ENCODE measurements around the gene CHAC1.

The CHAC1 gene

GRCh38 chr15:40957041-40957555, 3.8 kb downstream of the CHAC1 start:
- no peak for TF ChIP-seq CTCF (IDR thresholded peaks at IDR 0.05; ENCODE audit: borderline replicate concordance, control extremely low read depth, extremely low read depth, insufficient read depth, missing control alignments)
- no peak for DNase-seq (ENCODE audit: low spot score)
- in situ Hi-C loops (cut with MboI; ENCODE audit: low sequenced_read_pairs, unreplicated experiment): no loop called here

DNA sequence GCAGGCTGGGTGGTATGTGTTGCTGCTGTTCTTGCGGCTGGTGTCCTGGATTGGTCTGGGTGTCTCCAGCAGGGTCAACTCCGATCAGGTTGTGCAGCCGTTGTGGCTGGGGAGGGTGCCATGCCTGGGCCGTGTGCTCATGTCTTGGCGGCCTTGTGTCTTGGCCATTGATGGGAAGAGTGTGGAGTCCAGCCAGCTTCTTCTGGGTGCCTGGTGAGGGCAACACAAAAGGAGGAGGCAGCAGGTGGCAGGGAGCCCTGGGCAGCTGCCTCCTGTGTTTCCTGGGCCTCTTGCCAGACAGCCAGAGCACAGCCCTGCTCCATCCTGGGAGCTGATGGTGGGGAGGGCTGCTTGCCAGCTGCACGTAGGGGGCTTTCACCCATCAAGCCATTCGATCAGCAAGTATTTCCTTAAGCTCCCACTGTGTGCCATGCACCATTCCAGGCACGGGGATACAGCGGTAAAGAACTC, 4.3 kb downstream of the CHAC1 start:
- no peak for DNase-seq (ENCODE audit: low spot score)
- no peak for TF ChIP-seq CTCF (IDR thresholded peaks at IDR 0.05; ENCODE audit: borderline replicate concordance, control extremely low read depth, extremely low read depth, insufficient read depth, missing control alignments)
- in situ Hi-C loops (cut with MboI; ENCODE audit: low sequenced_read_pairs, unreplicated experiment): no loop called here

DNA sequence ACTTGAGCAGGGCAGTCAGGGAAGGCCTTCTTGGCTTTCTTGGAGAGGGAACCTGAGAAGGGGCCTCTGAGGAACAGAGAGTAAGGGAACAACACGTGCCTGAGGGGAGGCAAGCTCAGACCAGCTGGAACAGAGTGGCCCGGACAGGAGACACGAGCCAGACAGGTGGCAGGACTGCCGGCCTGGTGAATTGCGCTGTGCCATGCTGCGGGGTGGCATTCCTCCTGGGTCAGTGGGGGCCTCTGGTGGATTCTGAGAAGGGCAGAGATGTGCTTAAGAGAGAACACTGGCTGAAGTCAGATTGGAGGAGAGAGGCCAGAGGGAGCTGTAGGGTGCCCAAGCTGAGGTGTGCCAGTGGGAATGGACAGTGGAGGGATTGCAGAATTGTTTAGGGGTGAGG, 4.9 kb downstream of the CHAC1 start:
- in situ Hi-C loops (cut with MboI; ENCODE audit: low sequenced_read_pairs, unreplicated experiment): no loop called here
- no peak for TF ChIP-seq CTCF (IDR thresholded peaks at IDR 0.05; ENCODE audit: borderline replicate concordance, control extremely low read depth, extremely low read depth, insufficient read depth, missing control alignments)

GRCh38 chr15:40958723-40959122, 5.5 kb downstream of the CHAC1 start:
- TF ChIP-seq CTCF (IDR thresholded peaks at IDR 0.05; ENCODE audit: borderline replicate concordance, control extremely low read depth, extremely low read depth, insufficient read depth, missing control alignments): no peak
- DNase-seq (ENCODE audit: low spot score): no peak
- in situ Hi-C loops (cut with MboI; ENCODE audit: low sequenced_read_pairs, unreplicated experiment): no loop called here

More for the DNA sequence above, 4.9 kb downstream of the CHAC1 start:
- DNase-seq (ENCODE audit: low spot score): no peak

DNA sequence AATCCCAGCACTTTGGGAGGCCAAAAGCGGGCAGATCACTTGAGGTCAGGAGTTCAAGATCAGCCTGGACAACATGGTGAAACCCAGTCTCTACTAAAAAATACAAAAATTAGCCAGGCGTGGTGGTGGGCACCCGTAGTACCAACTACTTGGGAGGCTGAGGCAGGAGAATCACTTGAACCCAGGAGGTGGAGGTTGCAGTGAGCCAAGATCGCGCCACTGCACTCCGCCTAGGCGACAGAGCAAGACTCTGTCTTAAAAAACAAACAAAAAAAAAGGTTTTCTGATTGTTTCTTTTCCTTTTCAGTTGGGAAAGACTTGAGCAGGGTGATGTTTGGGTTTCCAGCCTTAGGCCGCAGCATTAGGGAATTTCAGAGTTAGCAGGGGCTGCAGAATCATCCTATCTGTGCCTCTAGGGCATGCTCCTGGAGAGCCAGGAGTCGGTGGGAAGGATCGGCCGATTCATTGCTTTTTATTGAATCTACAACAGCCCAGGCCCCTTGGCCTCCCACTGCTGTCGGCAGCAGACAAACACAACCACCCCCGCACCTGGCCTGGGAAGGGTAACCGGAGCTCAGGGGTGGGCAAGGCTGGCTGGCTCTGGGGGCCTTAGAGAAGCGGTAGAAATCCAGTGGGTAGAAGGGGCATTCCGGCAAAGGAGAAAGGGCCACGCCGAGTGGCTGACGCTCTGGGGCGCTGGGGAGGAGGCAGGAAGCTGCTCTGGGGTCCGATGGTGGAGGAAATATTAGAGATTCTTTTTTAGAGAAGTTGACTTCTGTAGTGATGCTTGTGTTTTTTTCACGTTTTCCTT, 6.3 kb downstream of the CHAC1 start:
- in situ Hi-C loops (cut with MboI; ENCODE audit: low sequenced_read_pairs, unreplicated experiment): no loop called here
- no peak for DNase-seq (ENCODE audit: low spot score)

More for the DNA sequence above, 6.3 kb downstream of the CHAC1 start:
- TF ChIP-seq CTCF (IDR thresholded peaks at IDR 0.05; ENCODE audit: borderline replicate concordance, control extremely low read depth, extremely low read depth, insufficient read depth, missing control alignments): no peak

Measured in GM13976 (cell line).